ENCODE measurements around the gene ERRFI1.
A peak's percentile ranks its signal among the peaks of the same experiment; 100 is the strongest.

Gene ERRFI1

DNA sequence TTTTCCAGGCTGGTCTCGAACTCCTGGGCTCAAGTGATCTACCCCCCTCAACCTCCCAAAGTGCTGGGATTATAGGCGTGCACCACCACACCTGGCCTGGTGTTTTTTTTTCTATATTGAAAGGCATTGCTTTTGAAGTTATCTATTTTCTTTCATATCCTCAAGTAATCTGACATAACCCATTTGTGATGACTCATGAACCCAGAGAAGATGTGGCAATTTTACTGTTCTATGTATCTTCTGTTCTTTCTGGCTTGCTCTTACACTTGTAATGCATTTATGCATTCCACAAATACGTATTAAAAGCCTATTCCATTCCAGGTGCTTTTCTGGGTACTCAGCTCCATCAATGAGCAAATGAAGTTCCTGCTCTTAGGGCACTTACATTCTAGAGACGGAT is 29.9 kb upstream of the ERRFI1 start:
- TF ChIP-seq FOXP2 (optimal IDR thresholded peaks at IDR 0.05; ENCODE audit: borderline replicate concordance, extremely low read depth, extremely low read length, insufficient read depth) (no peak), SIN3A (IDR thresholded peaks at IDR 0.05; ENCODE audit: borderline replicate concordance, insufficient read depth, low read length) (no peak), TAF1 (IDR thresholded peaks at IDR 0.05; ENCODE audit: borderline replicate concordance, insufficient read depth, low read length) (no peak), POLR2AphosphoS5 (IDR thresholded peaks at IDR 0.05; ENCODE audit: low read depth, low read length) (no peak)
- TF ChIP-seq, protein P1, sequence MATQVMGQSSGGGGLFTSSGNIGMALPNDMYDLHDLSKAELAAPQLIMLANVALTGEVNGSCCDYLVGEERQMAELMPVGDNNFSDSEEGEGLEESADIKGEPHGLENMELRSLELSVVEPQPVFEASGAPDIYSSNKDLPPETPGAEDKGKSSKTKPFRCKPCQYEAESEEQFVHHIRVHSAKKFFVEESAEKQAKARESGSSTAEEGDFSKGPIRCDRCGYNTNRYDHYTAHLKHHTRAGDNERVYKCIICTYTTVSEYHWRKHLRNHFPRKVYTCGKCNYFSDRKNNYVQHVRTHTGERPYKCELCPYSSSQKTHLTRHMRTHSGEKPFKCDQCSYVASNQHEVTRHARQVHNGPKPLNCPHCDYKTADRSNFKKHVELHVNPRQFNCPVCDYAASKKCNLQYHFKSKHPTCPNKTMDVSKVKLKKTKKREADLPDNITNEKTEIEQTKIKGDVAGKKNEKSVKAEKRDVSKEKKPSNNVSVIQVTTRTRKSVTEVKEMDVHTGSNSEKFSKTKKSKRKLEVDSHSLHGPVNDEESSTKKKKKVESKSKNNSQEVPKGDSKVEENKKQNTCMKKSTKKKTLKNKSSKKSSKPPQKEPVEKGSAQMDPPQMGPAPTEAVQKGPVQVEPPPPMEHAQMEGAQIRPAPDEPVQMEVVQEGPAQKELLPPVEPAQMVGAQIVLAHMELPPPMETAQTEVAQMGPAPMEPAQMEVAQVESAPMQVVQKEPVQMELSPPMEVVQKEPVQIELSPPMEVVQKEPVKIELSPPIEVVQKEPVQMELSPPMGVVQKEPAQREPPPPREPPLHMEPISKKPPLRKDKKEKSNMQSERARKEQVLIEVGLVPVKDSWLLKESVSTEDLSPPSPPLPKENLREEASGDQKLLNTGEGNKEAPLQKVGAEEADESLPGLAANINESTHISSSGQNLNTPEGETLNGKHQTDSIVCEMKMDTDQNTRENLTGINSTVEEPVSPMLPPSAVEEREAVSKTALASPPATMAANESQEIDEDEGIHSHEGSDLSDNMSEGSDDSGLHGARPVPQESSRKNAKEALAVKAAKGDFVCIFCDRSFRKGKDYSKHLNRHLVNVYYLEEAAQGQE (IDR thresholded peaks at IDR 0.05; ENCODE audit: insufficient read depth in 1 of 2, low read depth in 2 of 2, low read length in 2 of 2): no peak

DNA sequence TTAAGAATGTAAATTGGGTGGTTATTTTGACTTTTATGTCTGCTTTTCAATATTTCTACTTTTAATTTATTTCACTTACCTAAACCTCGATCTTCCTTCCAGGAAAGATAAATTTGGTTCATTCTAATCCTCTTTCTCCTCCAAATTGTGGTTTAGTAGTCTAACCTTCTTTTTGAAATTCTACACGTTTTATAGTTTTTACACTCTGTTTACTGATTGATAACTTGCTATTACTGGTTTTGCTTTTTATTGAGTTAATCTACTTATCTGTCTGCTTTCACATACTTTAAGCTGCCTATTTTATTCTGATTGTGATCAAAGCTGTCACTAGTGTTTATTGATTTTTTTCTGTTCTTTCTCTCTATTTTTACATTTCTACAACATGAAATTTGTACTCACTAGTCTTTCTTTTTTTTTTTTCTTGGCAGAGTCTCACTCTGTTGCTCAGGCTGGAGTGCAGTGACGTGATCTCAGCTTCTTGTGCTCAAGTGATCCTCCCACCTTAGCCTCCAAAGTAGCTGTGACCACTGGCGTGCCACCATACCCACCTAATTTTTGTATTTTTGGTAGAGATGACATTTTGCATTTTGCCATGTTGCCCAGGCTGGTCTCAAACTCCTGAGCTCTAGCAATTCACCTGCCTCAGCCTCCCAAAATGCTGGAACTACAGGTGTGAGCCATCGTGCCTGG is 27.9 kb upstream of the ERRFI1 start:
- TF ChIP-seq FOXP2 (optimal IDR thresholded peaks at IDR 0.05; ENCODE audit: borderline replicate concordance, extremely low read depth, extremely low read length, insufficient read depth) (no peak), POLR2AphosphoS5 (IDR thresholded peaks at IDR 0.05; ENCODE audit: low read depth, low read length) (no peak), TAF1 (IDR thresholded peaks at IDR 0.05; ENCODE audit: borderline replicate concordance, insufficient read depth, low read length) (no peak), SIN3A (IDR thresholded peaks at IDR 0.05; ENCODE audit: borderline replicate concordance, insufficient read depth, low read length) (no peak)
- TF ChIP-seq, protein P1 (IDR thresholded peaks at IDR 0.05; ENCODE audit: insufficient read depth in 1 of 2, low read depth in 2 of 2, low read length in 2 of 2): no peak

DNA sequence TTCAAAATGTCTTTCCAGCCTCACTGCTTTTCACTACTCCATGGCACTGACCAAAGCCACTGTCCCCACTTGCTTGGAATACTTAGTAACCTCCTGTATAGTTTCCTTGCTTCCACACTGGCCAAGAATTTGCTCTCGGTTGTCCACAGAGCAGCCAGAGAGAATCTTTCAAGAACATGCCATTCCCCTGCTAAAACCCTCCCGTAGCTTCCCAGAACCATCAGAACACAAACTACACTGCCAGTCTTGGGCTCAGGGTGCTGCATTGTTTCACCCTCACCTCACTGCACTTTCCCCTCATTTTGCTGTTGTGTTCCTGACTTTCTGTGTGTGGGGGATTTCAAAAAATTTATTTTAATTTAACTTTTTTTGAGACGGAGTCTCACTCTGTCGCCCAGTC is 25.5 kb upstream of the ERRFI1 start:
- TF ChIP-seq, protein P1 (IDR thresholded peaks at IDR 0.05; ENCODE audit: insufficient read depth in 1 of 2, low read depth in 2 of 2, low read length in 2 of 2): no peak
- TF ChIP-seq TAF1 (IDR thresholded peaks at IDR 0.05; ENCODE audit: borderline replicate concordance, insufficient read depth, low read length) (no peak), SIN3A (IDR thresholded peaks at IDR 0.05; ENCODE audit: borderline replicate concordance, insufficient read depth, low read length) (no peak), POLR2AphosphoS5 (IDR thresholded peaks at IDR 0.05; ENCODE audit: low read depth, low read length) (no peak), FOXP2 (optimal IDR thresholded peaks at IDR 0.05; ENCODE audit: borderline replicate concordance, extremely low read depth, extremely low read length, insufficient read depth) (no peak)

DNA sequence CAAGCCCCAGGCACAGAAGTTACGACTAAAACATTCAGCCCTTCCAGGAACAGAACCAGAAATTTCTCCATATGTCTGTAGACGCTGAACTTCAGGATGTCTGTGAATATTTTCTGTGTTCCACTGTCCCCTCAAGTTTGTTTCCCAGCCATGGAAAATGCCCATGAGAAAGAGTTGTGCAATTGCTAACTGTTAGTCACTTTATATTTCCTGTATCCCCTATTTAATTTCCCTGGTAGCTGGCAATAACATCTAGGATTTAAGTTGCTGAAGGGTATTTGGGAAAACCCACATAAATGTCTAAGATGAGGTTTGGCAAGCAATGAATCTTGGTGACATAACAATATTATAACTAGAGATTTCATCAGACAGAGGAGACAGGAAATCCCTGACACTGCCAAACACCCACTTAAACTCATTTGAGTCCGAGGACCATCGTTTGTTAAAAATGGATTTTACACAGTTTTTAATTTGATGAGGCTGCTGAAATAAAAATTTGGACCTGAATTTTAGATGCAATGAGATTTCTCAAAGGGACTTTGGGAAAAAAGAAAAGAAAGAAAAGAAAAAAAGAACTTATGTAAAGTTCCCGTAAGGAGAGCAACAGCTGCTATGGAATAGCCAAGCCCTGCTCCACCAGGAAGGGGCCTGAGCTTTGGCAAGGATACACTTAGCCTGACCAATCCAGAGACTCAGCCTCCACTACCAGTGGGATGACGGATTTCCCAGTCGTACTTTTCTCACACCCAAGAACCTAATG is 21.8 kb upstream of the ERRFI1 start:
- TF ChIP-seq SIN3A (IDR thresholded peaks at IDR 0.05; ENCODE audit: borderline replicate concordance, insufficient read depth, low read length) (no peak), TAF1 (IDR thresholded peaks at IDR 0.05; ENCODE audit: borderline replicate concordance, insufficient read depth, low read length) (peak; percentile 39; the same call in 1 of the 2 replicates)
- TF ChIP-seq, protein P1 (IDR thresholded peaks at IDR 0.05; ENCODE audit: insufficient read depth in 1 of 2, low read depth in 2 of 2, low read length in 2 of 2): no peak

Measured in PFSK-1 (cell line).